SK-N-SH (cell line): Measurements from ENCODE around the gene MS4A10. TPM values are rescaled to one million over a fixed set of nuclear protein-coding genes. Genes with fewer than 3 reads are reported as not detected.

ENCODE experiments used
- CTCF ChIA-PET: fragments of 300-600, 350-600 bp; formaldehyde crosslinking; extraction: SDS; loops from one replicate; lab custom pipeline; 2021; lab: Yijun Ruan, JAX
- POLR2A ChIA-PET: fragments of 350-600 bp; sonication (Branson Sonifier 250); formaldehyde crosslinking; extraction: SDS; loops from one replicate; lab custom pipeline; 2020; ENCODE audit warnings: antibody characterized with exemption, inconsistent platforms; lab: Yijun Ruan, JAX
- DNase-seq: peaks from one replicate; pipeline ENCODE4 v3.0.0; 2012
- H2AFZ ChIP-seq: fragments of 200-600 bp; sonication (generic); 2 replicates; pipeline ENCODE4 v1.8.1; 2016; ENCODE audit warnings: antibody characterized with exemption, mild to moderate bottlenecking, low read depth
- H3F3A ChIP-seq: fragments of 200-600 bp; sonication (generic); replicated peaks from 2 replicates; pipeline ENCODE3; 2016; ENCODE audit warnings: antibody characterized with exemption, mild to moderate bottlenecking; ENCODE audit not compliant: insufficient read depth
- H3K27ac ChIP-seq, 2 experiments: fragments of 200-500 bp in 1 of 2; fragments of 200-600 bp in 1 of 2; sonication (Bioruptor generic) in 1 of 2; sonication (generic), shearing (Covaris generic) in 1 of 2; 2 replicates each; pipeline versions ENCODE4 v1.5.1 to v1.6.1; 2014 to 2016; ENCODE audit warnings: low read depth in 2 of 2, inconsistent platforms in 1 of 2, low read length in 1 of 2, mild to moderate bottlenecking in 1 of 2, mixed read lengths in 1 of 2
- H3K27me3 ChIP-seq: fragments of 200-600 bp; sonication (generic), shearing (Covaris generic); 2 replicates; pipeline ENCODE4 v1.6.1; 2016; ENCODE audit warnings: mixed run types; ENCODE audit not compliant: insufficient read depth
- H3K36me3 ChIP-seq, 2 experiments: fragments of 200-500 bp in 1 of 2; fragments of 200-600 bp in 1 of 2; sonication (Bioruptor generic) in 1 of 2; sonication (generic) in 1 of 2; replicated peaks in 1 of 2; 2 replicates each; pipeline versions ENCODE3 to v1.5.1; 2014 to 2016; ENCODE audit warnings: low read length in 1 of 2, mild to moderate bottlenecking in 1 of 2; ENCODE audit not compliant: insufficient read depth in 2 of 2, control insufficient read depth in 1 of 2
- H3K4me1 ChIP-seq, 2 experiments: fragments of 200-500 bp in 1 of 2; fragments of 200-600 bp in 1 of 2; sonication (Bioruptor generic) in 1 of 2; sonication (generic), shearing (Covaris generic) in 1 of 2; 2 replicates each; pipeline versions ENCODE4 v1.5.1 to v1.6.1; 2014 to 2016; ENCODE audit warnings: low read depth in 1 of 2, low read length in 1 of 2, mixed run types in 1 of 2; ENCODE audit not compliant: insufficient read depth in 2 of 2, control insufficient read depth in 1 of 2
- H3K4me2 ChIP-seq: fragments of 200-600 bp; sonication (generic), shearing (Covaris generic); 2 replicates; pipeline ENCODE4 v1.6.1; 2017; ENCODE audit warnings: mixed run types
- H3K4me3 ChIP-seq, 2 experiments: fragments of 200-500 bp in 1 of 2; fragments of 200-600 bp in 1 of 2; sonication (Bioruptor generic) in 1 of 2; sonication (generic), shearing (Covaris generic) in 1 of 2; 2 replicates each; pipeline versions ENCODE4 v1.5.1 to v1.8.1; 2014 to 2016; ENCODE audit warnings: low read depth in 2 of 2, inconsistent platforms in 1 of 2, low read length in 1 of 2, mild to moderate bottlenecking in 1 of 2, mixed read lengths in 1 of 2, moderate library complexity in 1 of 2
- H3K79me2 ChIP-seq: fragments of 200-600 bp; sonication (generic); 2 replicates; pipeline ENCODE4 v1.8.1; 2017; ENCODE audit warnings: mild to moderate bottlenecking; ENCODE audit not compliant: insufficient read depth
- H3K9ac ChIP-seq: fragments of 200-600 bp; sonication (generic); 2 replicates; pipeline ENCODE4 v1.6.1; 2017; ENCODE audit warnings: mixed run types
- H3K9me2 ChIP-seq: fragments of 200-600 bp; sonication (generic); 2 replicates; pipeline ENCODE4 v1.6.1; 2017; ENCODE audit warnings: mixed run types
- H3K9me3 ChIP-seq: fragments of 200-600 bp; sonication (generic); 2 replicates; pipeline ENCODE4 v1.6.1; 2017; ENCODE audit warnings: mixed run types, mild to moderate bottlenecking, moderate library complexity
- H4K20me1 ChIP-seq: fragments of 200-600 bp; sonication (generic); 2 replicates; pipeline ENCODE4 v1.6.1; 2017; ENCODE audit warnings: mild to moderate bottlenecking, mixed run types; ENCODE audit not compliant: insufficient read depth
- ELF1 ChIP-seq: IDR thresholded peaks from 2 replicates; pipeline ENCODE4 v1.4.0; 2012
- EZH2phosphoT487 ChIP-seq: fragments of 200-600 bp; sonication (generic); IDR thresholded peaks from 2 replicates; pipeline ENCODE4 v1.6.1; 2017; ENCODE audit warnings: low read depth, mixed run types, mild to moderate bottlenecking, antibody characterized with exemption, moderate library complexity, borderline replicate concordance
- MXI1 ChIP-seq: IDR thresholded peaks from 2 replicates; pipeline ENCODE4 v1.6.1; 2012; ENCODE audit warnings: mild to moderate bottlenecking, low read depth, low read length, improper control_type of control experiment
- NRF1 ChIP-seq: IDR thresholded peaks from 2 replicates; pipeline ENCODE4 v1.6.1; 2012; ENCODE audit warnings: low read depth, mild to moderate bottlenecking, low read length
- RAD21 ChIP-seq: IDR thresholded peaks from 2 replicates; pipeline ENCODE4 v1.6.1; 2012; ENCODE audit warnings: mild to moderate bottlenecking, low read length
- SIN3A ChIP-seq: IDR thresholded peaks from 2 replicates; pipeline ENCODE4 v1.6.1; 2012; ENCODE audit warnings: low read depth, mild to moderate bottlenecking, low read length, moderate library complexity, borderline replicate concordance
- TAF1 ChIP-seq: IDR thresholded peaks from 2 replicates; pipeline ENCODE4 v1.6.1; 2012; ENCODE audit warnings: low read depth, mild to moderate bottlenecking, low read length, moderate library complexity, borderline replicate concordance
- YY1 ChIP-seq: IDR thresholded peaks from 2 replicates; pipeline ENCODE4 v1.4.0; 2012; ENCODE audit warnings: low read depth, mild to moderate bottlenecking
- WGBS: methylation state at CpG from one replicate; pipeline ENCODE4 v1.1.6; 2017; ENCODE audit warnings: low lambda C conversion rate; 5-methylcytosine and 5-hydroxymethylcytosine counted together
- polyA plus RNA-seq, 3 experiments: library from polyadenylated mRNA; depleted of rRNA; stranded (reverse); fragments of >200 nt; gene quantifications; 2 replicates each; pipeline ENCODE4 v1.2.3, GENCODE V29; 2012
- TF ChIP-seq, protein P1 (sequence below): fragments of 200-600 bp; sonication (generic); IDR thresholded peaks from 2 replicates; pipeline ENCODE4 v1.6.1; 2017; ENCODE audit warnings: antibody characterized with exemption, mild to moderate bottlenecking, moderate library complexity
- TF ChIP-seq, protein P2 (sequence below): IDR thresholded peaks from 2 replicates; pipeline ENCODE4 v1.4.0; 2012; ENCODE audit warnings: low read depth, borderline replicate concordance
- TF ChIP-seq, protein P3 (sequence below): fragments of 150-350 bp; IDR thresholded peaks from 2 replicates; pipeline ENCODE4 v1.6.1; 2016; ENCODE audit warnings: mild to moderate bottlenecking, low read depth, low read length
- TF ChIP-seq, protein P4 (sequence below): IDR thresholded peaks from 2 replicates; pipeline ENCODE4 v1.6.1; 2012; ENCODE audit warnings: mild to moderate bottlenecking, low read depth, low read length, moderate library complexity
- TF ChIP-seq, protein P5 (sequence below): IDR thresholded peaks from 2 replicates; pipeline ENCODE4 v1.4.0; 2012; ENCODE audit warnings: low read depth

The MS4A10 gene
- polyA plus RNA-seq, 1 of the 3 experiments (the other 2 are of a cell fraction) = not detected

DNA sequence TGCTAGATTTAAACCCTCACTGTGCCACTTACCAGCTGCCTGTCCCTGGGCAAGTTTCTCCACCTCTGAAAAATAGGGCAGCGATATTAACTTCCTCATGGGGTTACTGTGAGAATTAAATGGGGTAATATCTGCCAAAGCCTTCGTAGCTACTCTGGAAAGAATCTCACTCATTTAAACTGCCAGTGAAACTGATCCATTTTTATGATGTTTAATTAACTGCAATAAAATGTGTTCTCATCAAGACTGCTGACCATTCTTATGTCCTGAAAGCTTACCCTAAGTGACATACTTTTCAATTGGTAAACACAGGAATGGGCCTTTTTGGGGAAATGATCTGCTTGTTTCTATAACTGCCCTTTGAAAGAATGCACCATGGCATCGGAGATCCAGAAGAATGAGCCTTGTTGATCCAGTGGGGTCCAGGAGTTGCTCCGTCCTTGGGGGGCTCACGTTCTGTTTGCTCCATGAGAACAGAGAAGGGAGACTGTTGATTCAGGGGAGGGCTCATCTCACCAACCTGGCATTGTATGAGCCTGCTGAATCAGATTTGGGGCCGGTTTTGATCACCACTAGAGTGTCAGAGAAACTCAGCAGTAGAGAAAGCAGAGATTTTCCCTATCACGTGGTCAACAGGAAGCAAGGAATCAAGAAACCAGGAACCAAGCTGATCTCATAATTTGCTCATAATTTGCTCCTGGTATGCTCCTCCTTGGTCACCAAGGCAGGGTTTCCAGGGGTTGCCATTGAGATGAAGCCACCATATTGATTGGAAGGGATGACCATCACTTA lies 49.8 kb downstream of the MS4A10 start (continued):
- TF ChIP-seq, protein P1, sequence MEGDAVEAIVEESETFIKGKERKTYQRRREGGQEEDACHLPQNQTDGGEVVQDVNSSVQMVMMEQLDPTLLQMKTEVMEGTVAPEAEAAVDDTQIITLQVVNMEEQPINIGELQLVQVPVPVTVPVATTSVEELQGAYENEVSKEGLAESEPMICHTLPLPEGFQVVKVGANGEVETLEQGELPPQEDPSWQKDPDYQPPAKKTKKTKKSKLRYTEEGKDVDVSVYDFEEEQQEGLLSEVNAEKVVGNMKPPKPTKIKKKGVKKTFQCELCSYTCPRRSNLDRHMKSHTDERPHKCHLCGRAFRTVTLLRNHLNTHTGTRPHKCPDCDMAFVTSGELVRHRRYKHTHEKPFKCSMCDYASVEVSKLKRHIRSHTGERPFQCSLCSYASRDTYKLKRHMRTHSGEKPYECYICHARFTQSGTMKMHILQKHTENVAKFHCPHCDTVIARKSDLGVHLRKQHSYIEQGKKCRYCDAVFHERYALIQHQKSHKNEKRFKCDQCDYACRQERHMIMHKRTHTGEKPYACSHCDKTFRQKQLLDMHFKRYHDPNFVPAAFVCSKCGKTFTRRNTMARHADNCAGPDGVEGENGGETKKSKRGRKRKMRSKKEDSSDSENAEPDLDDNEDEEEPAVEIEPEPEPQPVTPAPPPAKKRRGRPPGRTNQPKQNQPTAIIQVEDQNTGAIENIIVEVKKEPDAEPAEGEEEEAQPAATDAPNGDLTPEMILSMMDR = no peak
- TF ChIP-seq ELF1 = no peak
- TF ChIP-seq, protein P2, sequence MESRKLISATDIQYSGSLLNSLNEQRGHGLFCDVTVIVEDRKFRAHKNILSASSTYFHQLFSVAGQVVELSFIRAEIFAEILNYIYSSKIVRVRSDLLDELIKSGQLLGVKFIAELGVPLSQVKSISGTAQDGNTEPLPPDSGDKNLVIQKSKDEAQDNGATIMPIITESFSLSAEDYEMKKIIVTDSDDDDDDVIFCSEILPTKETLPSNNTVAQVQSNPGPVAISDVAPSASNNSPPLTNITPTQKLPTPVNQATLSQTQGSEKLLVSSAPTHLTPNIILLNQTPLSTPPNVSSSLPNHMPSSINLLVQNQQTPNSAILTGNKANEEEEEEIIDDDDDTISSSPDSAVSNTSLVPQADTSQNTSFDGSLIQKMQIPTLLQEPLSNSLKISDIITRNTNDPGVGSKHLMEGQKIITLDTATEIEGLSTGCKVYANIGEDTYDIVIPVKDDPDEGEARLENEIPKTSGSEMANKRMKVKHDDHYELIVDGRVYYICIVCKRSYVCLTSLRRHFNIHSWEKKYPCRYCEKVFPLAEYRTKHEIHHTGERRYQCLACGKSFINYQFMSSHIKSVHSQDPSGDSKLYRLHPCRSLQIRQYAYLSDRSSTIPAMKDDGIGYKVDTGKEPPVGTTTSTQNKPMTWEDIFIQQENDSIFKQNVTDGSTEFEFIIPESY = no peak
- TF ChIP-seq, protein P3, sequence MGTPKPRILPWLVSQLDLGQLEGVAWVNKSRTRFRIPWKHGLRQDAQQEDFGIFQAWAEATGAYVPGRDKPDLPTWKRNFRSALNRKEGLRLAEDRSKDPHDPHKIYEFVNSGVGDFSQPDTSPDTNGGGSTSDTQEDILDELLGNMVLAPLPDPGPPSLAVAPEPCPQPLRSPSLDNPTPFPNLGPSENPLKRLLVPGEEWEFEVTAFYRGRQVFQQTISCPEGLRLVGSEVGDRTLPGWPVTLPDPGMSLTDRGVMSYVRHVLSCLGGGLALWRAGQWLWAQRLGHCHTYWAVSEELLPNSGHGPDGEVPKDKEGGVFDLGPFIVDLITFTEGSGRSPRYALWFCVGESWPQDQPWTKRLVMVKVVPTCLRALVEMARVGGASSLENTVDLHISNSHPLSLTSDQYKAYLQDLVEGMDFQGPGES = no peak
- TF ChIP-seq EZH2phosphoT487 = no peak
- no peak for TF ChIP-seq MXI1
- TF ChIP-seq, protein P4, sequence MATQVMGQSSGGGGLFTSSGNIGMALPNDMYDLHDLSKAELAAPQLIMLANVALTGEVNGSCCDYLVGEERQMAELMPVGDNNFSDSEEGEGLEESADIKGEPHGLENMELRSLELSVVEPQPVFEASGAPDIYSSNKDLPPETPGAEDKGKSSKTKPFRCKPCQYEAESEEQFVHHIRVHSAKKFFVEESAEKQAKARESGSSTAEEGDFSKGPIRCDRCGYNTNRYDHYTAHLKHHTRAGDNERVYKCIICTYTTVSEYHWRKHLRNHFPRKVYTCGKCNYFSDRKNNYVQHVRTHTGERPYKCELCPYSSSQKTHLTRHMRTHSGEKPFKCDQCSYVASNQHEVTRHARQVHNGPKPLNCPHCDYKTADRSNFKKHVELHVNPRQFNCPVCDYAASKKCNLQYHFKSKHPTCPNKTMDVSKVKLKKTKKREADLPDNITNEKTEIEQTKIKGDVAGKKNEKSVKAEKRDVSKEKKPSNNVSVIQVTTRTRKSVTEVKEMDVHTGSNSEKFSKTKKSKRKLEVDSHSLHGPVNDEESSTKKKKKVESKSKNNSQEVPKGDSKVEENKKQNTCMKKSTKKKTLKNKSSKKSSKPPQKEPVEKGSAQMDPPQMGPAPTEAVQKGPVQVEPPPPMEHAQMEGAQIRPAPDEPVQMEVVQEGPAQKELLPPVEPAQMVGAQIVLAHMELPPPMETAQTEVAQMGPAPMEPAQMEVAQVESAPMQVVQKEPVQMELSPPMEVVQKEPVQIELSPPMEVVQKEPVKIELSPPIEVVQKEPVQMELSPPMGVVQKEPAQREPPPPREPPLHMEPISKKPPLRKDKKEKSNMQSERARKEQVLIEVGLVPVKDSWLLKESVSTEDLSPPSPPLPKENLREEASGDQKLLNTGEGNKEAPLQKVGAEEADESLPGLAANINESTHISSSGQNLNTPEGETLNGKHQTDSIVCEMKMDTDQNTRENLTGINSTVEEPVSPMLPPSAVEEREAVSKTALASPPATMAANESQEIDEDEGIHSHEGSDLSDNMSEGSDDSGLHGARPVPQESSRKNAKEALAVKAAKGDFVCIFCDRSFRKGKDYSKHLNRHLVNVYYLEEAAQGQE = no peak
- no peak for TF ChIP-seq YY1
- TF ChIP-seq, protein P5, sequence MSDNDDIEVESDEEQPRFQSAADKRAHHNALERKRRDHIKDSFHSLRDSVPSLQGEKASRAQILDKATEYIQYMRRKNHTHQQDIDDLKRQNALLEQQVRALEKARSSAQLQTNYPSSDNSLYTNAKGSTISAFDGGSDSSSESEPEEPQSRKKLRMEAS = no peak

DNA sequence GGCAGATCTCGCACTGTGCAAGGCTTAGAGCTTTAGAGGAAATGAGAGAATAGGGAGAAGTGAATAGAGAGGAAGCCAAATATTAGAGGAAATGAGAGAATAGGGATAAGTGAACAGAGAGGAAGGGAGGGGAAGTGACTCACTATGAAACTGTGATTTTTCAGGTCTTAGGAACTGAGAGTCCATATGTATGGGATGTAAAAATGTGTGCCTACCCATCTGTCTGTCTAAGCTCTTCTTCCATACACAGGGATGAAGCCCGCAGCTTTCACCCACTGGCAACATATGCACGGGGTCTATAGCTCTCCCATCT lies 50.4 kb downstream of the MS4A10 start:
- 90% methylated on average over 2 of the region's 3 CpGs for WGBS
- Histone ChIP-seq H3K4me3 (no peak overlapping the region), H3K27ac (no peak overlapping the region), H3K36me3 (no peaks in the 10 kb centered on the region), H3K4me1 (peaks cover 0 to 16% of the 10 kb centered on the region in 2 experiments; a peak in 2 of 4 replicates), H4K20me1 (no peaks in the 10 kb centered on the region), H2AFZ (no peak overlapping the region), H3F3A (no peaks in the 10 kb centered on the region), H3K4me2 (no peak overlapping the region), H3K9me3 (no peaks in the 10 kb centered on the region), H3K9me2 (no peaks in the 10 kb centered on the region), H3K27me3 (no peaks in the 10 kb centered on the region; the same call in 1 of the 2 replicates), H3K79me2 (no peaks in the 10 kb centered on the region), H3K9ac (no peak overlapping the region)
- POLR2A ChIA-PET = no interaction called here
- no peak for DNase-seq
- CTCF ChIA-PET = interaction anchor here (1.0 to 23.7 kb wide), 2 partner anchors 60 kb away, joined by 3 to 550 read pairs; partner anchors contain the start of gene PRPF19
- TF ChIP-seq RAD21 (no peak), SIN3A (no peak), NRF1 (no peak), TAF1 (no peak)
